Stimulated activated CD4-positive, alpha-beta T cell treated with anti-CD3 and anti-CD28 coated beads, Interleukin-4, amount 100 ng/mL, for 1 hour (primary cell): ENCODE measurements around the gene B2M.
"Not testable (repeated sequence)": the region's sequence is repeated elsewhere in the genome, so short reads cannot be mapped to it uniquely, and the experiment has no call there.

Experiments used
- DNase-seq: peaks from one replicate; pipeline ENCODE4 v3.0.0-alpha.2; 2020

Gene B2M

DNA sequence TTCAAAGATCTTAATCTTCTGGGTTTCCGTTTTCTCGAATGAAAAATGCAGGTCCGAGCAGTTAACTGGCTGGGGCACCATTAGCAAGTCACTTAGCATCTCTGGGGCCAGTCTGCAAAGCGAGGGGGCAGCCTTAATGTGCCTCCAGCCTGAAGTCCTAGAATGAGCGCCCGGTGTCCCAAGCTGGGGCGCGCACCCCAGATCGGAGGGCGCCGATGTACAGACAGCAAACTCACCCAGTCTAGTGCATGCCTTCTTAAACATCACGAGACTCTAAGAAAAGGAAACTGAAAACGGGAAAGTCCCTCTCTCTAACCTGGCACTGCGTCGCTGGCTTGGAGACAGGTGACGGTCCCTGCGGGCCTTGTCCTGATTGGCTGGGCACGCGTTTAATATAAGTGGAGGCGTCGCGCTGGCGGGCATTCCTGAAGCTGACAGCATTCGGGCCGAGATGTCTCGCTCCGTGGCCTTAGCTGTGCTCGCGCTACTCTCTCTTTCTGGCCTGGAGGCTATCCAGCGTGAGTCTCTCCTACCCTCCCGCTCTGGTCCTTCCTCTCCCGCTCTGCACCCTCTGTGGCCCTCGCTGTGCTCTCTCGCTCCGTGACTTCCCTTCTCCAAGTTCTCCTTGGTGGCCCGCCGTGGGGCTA lies at the start of gene B2M, which contains the start of gene PATL2:
B2M (plus strand) TSS at position 422 of the 647 bp plus-strand sequence; CDS start at position 452, 30 bp downstream.
PATL2 (minus strand) TSS at position 228 of the 647 bp plus-strand sequence. CDS start 34,833 bp downstream, outside the sequence.
- peak; percentile 91 for DNase-seq

DNA sequence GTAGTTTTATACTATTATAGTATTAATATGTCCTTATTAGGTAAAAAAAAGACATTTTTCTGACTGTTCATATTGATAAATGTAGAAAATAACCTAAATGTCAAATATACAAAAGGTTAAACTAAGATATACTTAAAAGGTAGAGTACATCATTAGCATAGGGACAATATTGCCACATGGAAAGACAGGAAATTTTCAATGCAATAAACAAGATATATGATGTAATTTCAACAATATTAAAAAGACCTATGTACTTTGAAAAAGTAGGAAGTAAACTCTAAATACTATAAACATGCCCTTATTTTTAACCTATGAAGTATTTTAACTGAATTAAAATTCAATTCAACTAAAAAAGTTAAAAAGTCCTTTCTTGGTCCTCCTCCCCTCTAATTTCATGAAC lies 49.7 kb upstream of the B2M start:
- DNase-seq: no peak

DNA sequence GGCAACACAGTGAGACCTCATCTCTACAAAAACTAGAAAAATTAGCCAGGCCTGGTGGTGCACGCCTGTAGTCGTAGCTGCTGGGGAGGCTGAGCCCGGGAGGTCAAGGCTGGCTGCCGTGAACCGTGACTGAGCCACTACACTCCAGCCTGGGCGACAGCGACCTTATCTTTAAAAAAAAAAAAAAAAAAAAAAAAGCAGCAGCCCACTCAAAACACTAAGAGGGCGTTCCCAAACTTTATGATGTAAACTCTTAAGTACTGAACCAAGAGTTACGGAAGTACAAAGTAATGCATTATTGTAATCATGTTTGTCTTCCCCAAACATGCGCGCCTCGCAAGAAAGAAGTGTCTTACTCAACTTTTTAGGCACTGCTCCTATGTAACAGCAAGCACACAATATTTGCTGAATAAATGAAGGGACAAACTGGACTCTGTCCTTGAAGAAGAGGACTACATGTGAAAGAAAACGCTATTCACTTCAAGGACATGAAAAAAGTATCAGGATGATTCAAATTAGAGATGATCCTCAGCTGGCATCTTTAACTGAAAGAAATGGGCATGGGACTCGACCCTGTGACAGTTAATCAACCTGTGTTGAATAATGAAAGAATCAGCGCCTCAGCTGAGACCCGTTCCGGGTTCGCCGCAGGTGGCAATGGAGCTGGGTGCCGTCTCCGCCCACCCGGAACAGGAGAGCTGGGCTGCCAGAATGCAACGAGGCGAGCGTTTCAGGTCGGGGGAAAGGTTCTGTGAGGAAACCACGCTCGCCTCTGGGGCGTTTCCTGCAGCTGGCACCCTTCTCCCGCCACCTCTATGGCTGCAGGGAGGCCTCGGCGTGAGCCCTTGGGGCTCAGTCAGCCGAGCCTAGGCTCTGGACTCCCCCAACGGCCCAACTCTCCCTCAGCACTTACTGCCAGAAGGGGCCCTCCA lies 48.6 kb upstream of the B2M start:
- peak; percentile 77 for DNase-seq

DNA sequence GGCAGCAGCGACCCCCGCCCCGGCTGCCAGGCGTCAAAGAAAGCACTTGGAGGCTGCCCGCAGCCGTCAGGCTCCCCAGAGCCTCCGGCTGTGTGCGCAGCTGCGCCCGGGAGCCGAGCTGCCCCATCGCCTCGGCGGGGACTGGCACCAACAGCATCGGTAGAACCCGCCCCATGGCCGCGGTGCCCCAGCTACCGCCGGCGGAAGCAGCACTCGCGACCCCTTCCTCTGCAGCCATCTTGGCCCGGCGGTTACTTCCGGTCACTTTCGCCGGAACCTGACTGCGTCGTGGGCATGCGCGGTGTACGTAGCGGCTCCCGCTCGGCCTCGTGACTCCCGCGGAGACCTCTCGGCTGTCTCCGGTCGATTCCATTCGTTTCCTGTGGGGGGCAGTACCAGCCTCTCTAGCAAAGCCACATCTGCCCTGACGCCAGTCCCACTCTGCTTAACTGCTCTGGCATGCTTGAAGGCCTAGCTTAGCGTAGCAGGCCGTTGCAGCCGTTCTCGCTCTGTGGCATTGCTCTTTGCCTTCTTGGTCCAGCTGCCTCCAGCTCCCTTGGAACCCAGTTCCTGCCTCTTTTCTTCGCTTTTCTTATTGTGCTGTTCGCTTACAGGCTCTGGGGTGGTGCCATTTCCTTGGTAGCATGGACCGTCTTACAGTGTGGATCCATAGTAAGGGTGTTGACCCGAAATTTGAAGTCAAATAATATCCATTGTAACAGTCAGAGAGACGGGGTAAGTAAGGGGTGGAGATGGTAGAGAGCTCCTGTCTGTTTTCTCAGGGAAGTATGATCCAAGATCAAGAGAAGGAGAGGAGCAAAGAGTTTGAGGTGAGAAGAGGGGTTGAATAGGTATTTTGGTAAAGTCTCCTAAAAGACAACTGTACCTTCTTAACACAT lies 47.7 kb upstream of the B2M start, which contains the start of gene SPG11:
SPG11 (minus strand) TSS at position 253 of the 899 bp plus-strand sequence; CDS start at position 238, 15 bp downstream.
- DNase-seq: peak; percentile 94

DNA sequence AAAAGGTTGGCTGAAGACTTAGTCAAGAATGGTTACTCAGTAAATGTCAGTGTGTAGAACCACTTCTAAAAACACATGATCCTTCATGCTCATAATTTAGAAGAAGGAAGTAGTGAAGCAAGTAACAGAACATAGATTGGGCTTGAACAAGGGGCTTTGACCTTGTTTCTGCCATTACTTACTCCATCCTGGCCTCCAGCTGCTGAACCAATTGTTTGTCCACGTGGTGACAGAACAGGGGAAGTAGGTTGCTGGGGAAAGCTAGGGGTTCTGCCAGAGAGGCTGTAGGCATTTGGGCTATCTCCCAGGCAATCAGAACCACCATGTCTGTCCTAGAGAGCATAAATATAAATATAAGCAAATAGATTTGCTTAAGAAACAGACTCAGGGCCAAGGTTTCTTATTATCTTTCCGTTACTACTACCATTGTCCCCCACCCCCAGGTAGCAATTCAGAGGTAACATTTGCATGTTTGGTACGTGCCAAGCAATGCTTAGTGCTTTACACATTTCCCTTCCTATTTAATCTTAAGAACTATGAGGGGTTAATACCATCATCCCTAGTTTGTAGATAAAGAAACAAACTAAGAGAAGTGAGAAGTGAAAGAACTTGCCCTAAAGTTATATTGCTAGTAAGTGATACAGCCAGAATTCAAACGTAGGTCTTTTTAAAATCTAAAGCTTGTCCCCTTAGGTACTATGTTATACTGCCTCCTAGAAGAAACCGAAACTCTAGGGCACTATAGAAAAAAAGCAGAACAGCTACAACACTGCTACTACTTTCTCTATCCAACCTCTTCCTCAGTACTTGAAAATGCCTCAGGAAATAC lies 44.9 kb upstream of the B2M start:
- no peak for DNase-seq

DNA sequence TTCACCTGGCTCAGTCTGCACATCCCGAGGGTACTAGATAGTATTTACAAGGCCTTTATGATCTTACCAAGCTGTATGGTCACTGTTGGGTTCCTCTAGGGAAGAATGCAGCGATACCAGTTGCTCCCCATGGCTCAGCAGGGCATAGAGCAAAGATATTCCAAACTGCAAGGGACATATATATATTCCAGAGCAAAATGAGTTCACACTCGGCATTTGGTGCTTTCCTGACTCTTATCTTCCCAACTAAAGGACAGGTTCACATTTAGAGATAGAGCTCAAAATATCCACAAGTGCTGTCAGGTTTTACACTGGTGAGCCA lies 44.3 kb upstream of the B2M start:
- no peak for DNase-seq

DNA sequence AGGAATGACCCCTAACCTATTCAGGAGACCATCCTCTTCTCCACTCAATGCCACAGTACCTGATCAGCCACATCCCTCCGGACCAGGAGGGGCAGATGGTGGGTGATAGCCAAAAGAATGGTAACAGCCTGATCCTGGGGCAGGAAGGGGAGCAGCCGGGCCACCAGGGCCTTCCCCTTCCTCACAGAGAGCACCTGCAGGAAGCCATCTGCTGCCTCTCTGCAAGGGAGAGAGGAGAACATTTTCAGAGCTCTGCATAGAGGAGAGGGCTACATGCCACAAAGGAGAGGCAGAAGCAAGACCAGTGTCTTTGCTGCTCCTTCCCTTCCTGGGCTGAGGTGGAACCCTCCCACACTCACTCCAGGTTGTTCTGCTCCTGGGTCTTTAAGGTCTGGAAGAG lies 42.4 kb upstream of the B2M start:
- no peak for DNase-seq

DNA sequence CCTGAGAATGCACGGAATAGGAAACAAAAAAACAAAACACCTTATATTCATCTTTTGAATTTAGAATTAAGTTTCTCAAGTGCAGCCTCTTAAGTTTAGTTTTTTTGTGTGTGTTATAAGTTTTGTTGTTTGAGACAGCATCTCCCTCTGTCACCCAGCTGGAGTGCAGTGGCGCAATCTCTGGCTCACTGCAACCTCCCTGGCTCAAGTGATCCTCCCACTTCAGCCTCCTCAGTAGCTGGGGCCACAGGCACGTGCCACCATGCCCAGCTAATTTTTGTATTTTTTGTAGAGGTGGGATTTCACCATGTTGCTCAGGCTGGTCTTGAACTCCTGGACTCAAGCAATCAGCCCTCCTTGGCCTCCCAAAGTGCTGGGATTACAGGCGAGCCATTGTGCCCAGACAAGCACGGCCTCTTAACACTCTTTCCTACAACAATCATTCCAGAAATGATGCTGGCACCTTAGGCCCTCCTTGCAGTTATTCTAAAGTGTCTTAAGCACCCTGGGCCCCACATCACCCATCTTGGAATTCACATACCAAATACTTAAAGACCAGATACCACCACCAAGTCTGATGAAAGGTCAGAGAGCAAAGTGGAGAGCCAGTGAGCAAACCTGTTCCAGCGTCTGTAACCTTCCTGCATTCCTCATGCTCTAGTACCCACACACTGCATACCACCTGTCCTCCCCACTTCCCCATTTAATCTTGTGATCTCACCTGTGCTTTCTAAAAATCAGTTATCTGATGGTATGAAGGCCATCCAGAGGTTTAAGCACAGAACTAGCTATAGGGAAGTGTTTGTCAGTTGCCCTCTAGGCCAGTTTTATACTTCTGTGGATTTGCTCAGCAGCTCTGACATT lies 41.0 kb upstream of the B2M start:
- DNase-seq: no peak

DNA sequence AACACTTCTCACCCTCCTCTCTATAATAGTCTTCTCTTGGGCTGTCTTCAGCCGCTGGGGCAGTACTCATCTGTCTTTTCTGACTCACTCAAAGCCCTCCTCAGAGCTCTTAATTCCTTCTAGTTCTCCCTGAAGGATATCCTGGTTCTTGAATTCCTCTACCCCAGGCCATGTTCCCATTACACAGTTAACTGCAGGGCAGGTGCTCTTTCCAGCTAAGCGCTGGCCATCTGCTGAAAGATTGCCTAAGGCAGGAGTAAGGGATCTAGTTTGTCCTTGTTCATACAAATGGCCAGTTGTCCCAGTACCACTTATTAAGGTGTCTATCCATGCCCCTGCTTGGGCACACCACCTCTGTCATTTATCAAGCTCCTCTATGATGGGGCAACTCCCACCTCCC lies 37.7 kb upstream of the B2M start:
- no peak for DNase-seq

DNA sequence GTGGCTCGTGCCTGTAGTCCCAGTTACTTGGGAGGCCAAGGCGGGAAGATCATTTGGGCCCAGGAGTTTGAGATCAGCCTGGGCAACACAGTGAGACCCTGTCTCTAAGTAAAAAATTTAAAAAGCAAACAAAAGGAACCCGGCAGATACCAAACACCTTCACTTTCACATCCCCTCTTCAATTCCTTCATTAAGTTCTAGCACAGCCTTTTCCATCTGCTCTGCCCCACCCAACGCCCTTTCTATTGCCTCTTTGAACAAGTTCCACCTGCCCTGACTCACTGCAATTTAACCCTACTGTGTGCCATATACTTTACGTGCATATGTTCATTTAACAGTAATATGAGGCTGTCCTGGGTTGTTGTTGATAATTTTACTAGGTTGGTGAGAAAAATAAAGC lies 35.4 kb upstream of the B2M start:
- no peak for DNase-seq

DNA sequence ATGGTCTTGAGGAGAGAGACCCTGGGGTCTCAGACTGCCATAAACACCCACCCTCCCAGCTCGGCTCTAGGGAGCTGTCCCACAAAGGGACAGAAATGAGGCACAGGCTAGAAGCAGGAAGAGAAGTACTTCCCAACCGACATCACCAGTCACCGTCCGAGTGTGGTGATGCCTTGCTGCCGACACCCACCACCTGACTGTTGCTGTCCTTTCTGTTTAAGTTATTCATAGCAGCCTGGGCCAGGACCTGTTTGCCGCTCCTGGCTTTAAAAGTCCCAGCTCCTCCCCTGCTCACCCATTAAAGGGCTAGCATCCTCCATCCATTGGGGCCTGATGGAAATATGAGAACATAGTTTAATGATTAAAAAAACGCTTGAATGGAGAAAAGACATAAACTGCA lies 34.6 kb upstream of the B2M start:
- no peak for DNase-seq

DNA sequence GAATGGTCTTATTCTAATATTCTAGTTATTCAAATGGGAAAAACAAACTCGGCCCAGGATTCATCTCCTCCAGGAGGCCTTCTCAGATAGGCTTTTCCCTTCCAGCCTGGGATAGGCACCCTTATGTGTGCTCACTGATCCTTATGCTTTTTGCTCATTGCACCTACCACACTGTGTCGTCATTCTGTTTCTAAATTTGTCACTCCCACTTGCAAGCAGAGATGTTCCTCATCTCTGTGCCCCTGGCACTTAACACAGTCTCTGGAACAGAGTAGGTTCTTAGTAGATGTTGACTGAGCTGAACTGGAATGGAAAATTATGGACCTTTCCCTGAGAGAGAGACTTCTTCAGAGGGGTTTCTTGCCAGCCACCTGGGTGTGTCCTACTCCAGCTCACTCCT lies 29.1 kb upstream of the B2M start:
- DNase-seq: no peak

DNA sequence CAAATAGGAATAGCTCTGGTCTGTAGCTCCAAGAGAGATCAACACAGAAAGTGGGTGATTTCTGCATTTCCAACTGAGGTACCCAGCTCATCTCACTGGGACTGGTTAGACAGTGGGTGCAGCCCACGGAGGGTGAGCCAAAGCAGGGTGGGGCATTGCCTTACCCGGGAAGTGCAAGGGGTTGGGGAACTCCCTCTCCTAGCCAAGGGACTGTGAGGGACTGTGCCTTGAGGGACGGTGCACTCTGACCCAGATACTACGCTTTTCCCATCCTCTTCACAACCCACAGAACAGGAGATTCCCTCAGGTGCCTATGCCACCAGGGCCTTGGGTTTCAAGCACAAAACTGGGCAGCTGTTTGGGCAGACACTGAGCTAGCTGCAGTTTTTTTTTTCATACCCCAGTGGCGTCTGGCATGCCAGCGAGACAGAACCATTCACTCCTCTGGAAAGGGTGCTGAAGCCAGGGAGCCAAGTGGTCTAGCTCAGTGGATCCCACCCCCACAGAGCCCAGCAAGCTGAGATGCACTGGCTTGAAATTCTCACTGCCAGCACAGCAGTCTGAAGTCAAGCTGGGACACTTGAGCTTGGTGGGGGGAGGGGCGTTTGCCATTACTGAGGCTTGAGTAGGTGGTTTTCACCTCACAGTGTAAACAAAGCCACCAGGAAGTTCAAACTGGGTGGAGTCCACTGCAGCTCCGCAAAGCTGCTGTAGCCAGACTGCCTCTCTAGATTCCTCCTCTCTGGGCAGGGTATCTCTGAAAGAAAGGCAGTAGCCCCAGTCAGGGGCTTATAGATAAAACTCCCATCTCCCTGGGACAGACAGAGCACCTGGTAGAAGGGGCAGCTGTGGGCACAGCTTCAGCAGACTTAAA lies 28.3 kb upstream of the B2M start:
- DNase-seq: peak; percentile 63

DNA sequence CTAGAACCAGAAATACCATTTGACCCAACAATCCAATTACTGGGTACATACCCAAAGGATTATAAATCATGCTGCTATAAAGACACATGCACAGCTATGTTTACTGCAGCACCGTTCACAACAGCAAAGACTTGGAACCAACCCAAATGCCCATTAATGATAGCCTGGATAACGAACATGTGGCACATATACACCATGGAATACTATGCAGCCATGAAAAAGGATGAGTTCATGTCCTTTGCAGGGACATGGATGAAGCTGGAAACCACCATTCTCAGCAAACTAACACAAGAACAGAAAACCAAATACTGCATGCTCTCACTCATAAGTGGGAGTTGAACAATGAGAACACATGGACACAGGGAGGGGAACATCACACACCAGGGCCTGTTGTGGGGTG lies 22.0 kb upstream of the B2M start:
- not testable (repeated sequence) for DNase-seq

DNA sequence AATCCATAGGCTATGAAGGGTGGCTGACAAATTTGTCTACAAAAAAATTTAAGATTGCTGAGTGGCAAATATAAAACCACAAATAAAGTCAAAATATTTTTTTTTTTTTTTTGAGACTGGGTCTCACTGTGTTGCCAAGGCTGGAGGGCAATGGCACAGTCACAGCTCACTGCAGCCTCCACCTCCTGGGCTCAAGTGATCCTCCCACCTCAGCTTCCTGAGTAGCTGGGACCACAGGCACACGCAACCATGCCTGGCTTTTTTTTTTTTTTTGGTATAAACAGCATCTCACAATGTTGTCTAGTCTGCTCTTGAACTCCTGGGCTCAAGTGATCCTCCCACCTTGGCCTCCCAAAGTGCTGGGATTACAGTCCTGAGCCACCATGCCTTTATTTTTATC lies 21.1 kb upstream of the B2M start:
- not testable (repeated sequence) for DNase-seq

DNA sequence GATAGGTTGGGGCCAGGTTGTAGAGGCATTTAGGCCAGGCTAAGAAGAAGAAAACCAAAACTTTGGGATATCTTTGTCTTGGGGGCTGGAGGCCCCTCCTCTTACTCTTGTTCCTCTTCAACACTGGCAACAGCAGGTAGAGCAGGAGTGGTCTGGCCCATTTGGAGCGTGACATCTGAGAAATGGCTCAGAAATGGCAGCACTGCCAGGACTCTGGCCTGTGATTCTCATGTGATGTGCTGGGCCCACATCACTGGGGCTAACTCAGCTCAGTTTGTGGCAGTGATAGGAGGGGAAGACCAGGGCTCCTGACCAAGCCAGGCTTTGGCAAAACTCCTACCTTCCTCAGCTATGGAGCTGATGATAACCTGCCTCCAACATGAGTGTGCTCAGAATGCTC lies 18.7 kb upstream of the B2M start:
- DNase-seq: no peak

DNA sequence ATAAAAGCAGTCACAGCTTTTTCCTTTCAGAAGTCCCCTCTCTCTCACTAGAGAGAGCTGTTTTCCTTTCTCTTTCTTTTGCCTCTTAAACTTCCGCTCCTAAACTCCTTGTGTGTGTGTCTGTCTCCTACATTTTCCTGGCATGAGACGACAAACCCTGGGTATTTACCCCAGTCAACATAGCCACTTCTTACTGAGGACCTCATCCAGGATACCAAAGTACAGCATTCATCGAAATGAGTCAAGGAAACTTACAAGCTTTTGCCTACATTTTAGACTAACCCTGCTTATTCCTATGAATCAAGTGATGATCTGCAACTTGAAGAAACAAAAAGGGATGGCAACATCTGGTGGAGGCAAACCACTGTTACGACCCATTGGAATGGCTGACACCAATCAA lies 16.9 kb upstream of the B2M start:
- no peak for DNase-seq

DNA sequence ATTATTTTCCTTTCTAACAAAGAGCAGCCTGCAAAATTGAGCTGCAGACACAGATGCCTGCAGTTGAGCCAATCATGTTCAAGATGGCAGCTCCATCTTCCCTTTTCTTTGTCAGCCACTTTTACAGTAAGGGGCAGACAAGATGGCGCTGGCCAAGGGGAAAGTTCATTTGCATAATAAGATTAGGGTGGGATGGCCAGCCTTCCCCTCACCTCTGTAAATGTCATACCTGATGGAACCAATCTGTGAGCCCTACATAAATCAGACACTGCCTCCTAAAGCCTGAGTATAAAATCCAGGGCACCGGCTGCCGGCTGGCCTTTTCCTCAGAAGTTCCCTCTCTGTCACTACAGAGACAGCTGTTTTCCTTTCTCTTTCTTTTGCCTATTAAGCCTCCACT lies 16.0 kb upstream of the B2M start:
- no peak for DNase-seq

DNA sequence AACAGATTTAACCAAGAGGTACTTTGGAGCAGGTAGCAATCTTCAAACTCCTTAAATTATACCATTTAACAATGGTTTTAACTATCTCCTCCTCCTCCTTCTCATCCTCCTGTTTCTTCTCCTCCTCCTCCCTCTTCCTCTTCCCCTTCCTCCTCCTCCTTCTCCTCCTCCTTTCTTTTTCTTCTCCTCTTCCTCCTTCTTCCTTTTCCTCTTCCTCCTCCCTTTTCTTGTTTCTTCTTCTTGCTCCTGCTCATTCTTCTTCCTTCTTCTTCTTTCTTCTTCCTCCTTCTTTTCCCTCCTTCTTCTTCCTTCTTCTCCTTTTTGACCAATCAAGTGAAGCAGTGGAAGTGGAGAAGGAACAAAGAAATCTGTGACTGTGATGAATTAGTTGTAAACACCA lies 14.3 kb upstream of the B2M start:
- no peak for DNase-seq

DNA sequence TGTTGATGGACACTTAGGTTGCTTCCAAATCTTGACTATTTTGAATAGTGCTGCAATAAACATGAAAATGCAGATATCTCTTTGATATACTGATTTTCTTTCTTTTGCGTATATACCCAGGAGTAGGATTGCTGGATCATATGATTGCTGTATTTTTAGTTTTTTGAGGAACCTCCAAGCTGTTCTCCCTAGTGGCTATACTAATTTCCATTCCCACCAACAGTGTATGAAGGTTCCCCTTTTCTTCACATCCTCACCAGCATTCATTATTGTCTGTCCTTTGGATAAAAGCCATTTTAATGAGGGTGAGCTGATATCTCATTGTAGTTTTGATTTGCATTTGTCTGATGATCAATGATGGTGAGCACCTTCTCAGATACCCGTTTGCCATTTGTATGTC lies 12.7 kb upstream of the B2M start:
- no peak for DNase-seq
